ENCODE measurements around the gene ZKSCAN4. TPM values are rescaled to one million over a fixed set of nuclear protein-coding genes. Genes with fewer than 3 reads are reported as not detected.
A peak's percentile ranks its signal among the peaks of the same experiment; 100 is the strongest.

Gene ZKSCAN4
- total and polyA plus RNA-seq, 8 donors = 1.4 to 3.4 (median 2.1) TPM

- FAIRE-seq (no peak), ATAC-seq (no peak), DNase-seq (no peak)
- Histone ChIP-seq H3K4me3 (no peak overlapping the region), H3K4me1 (peaks cover 0 to 2% (median 0%) of the 10 kb centered on the region in 3 donors), H3K27me3 (no peaks in the 10 kb centered on the region), H3K27ac (no peak overlapping the region), H3K36me3 (peaks cover 0 to 3% (median 0%) of the 10 kb centered on the region in 3 donors), H3K9me3 (no peaks in the 10 kb centered on the region)
- TF ChIP-seq CTCF (IDR thresholded peaks at IDR 0.05) = no peak
- 97 to 100% methylated on average over 2 of the region's 2 CpGs for WGBS, 2 donors
- intact Hi-C loops (cut with DNase I) = no loop called here
Observed at GRCh38 chr6:28282926-28283325, 30.9 kb upstream of the ZKSCAN4 start.

GRCh38 chr6:28281288-28282064 lies 29.4 kb upstream of the ZKSCAN4 start, which contains the start of gene PGBD1:
Gene PGBD1 (plus strand): TSS chr6:28281572. CDS start chr6:28283814, 2,242 bp downstream.
- Histone ChIP-seq H3K36me3 (peaks cover 0 to 10% (median 0%) of the 10 kb centered on the region in 3 donors), H3K9me3 (no peaks in the 10 kb centered on the region), H3K27ac (no peak within 1 kb of the TSS), H3K4me1 (peaks cover 0 to 2% (median 0%) of the 10 kb centered on the region in 3 donors), H3K4me3 (peak within 1 kb of the TSS; percentile 24 to 70 (median 46)), H3K27me3 (no peaks in the 10 kb centered on the region)
- DNase-seq = peak; percentile 56 to 90 (median 63)
- TF ChIP-seq CTCF (IDR thresholded peaks at IDR 0.05) = no peak
- FAIRE-seq = no peak
- intact Hi-C loops (cut with DNase I) = no loop called here
- WGBS, 2 donors = 1% methylated on average over 48 to 50 of the region's 50 CpGs
- peak; percentile 93 to 99 (median 98) for ATAC-seq

- WGBS, 2 donors = 33 to 37% methylated on average over 3 of the region's 3 CpGs
- no peak overlapping the region for H3K27ac ChIP-seq
- intact Hi-C loops (cut with DNase I) = no loop called here
- ATAC-seq (no peak), DNase-seq (no peak), FAIRE-seq (no peak)
- TF ChIP-seq CTCF (IDR thresholded peaks at IDR 0.05) = no peak
- peak overlapping the region in 2 of 4 donors; percentile 53 to 70 for H3K4me3 ChIP-seq
- H3K9me3 ChIP-seq = no peaks in the 10 kb centered on the region
- peaks cover 0 to 15% (median 0%) of the 10 kb centered on the region in 3 donors for H3K36me3 ChIP-seq
- H3K27me3 ChIP-seq = no peaks in the 10 kb centered on the region
- peaks cover 0 to 2% (median 0%) of the 10 kb centered on the region in 3 donors for H3K4me1 ChIP-seq
Observed at GRCh38 chr6:28280595-28281287, 28.7 kb upstream of the ZKSCAN4 start.

GRCh38 chr6:28277746-28278145 lies 25.7 kb upstream of the ZKSCAN4 start:
- H3K9me3 ChIP-seq = no peaks in the 10 kb centered on the region
- no peak for TF ChIP-seq CTCF (IDR thresholded peaks at IDR 0.05)
- H3K4me1 ChIP-seq = peaks cover 0 to 2% (median 0%) of the 10 kb centered on the region in 3 donors
- 61 to 72% methylated on average over 3 of the region's 3 CpGs for WGBS, 2 donors
- H3K4me3 ChIP-seq = no peak overlapping the region
- intact Hi-C loops (cut with DNase I) = no loop called here
- no peaks in the 10 kb centered on the region for H3K27me3 ChIP-seq
- DNase-seq (no peak), FAIRE-seq (no peak), ATAC-seq (no peak)
- H3K27ac ChIP-seq = no peak overlapping the region
- H3K36me3 ChIP-seq = peaks cover 0 to 33% (median 0%) of the 10 kb centered on the region in 3 donors
